Brain microvascular endothelial cell (primary cell): ENCODE data around the gene MTA2.

Source experiments
- DNase-seq: peaks from one replicate; pipeline ENCODE4 v3.0.0-alpha.2; 2020
- H3K27ac ChIP-seq: fragments of 250-450 bp; sonication (Bioruptor Pico); 2 replicates; pipeline ENCODE4 v1.5.1; 2020; ENCODE audit warnings: mild to moderate bottlenecking, moderate library complexity
- H3K27me3 ChIP-seq: fragments of 250-450 bp; sonication (Bioruptor Pico); replicated peaks from 2 replicates; pipeline ENCODE4 v1.5.1; 2020; ENCODE audit warnings: mild to moderate bottlenecking
- H3K36me3 ChIP-seq: fragments of 250-450 bp; sonication (Bioruptor Pico); replicated peaks from 2 replicates; pipeline ENCODE4 v1.5.1; 2020; ENCODE audit warnings: mild to moderate bottlenecking
- H3K4me3 ChIP-seq: 2 replicates; pipeline ENCODE4 v1.5.1; 2011; ENCODE audit warnings: low read depth, mild to moderate bottlenecking, control low read depth, low read length, moderate library complexity
- in situ Hi-C: cut with HindIII; loops from 2 replicates; pipeline ENCODE4 v1.10.0; 2017; ENCODE audit warnings: low sequenced_read_pairs, low pct_ligation_motif_present
- TF ChIP-seq, protein P1 (sequence below): IDR thresholded peaks from 2 replicates; pipeline ENCODE4 v1.5.1; 2011; ENCODE audit warnings: low read depth, mild to moderate bottlenecking, moderate library complexity, low read length, control low read depth, inconsistent platforms; ENCODE audit errors: missing control alignments

MTA2 gene

DNA sequence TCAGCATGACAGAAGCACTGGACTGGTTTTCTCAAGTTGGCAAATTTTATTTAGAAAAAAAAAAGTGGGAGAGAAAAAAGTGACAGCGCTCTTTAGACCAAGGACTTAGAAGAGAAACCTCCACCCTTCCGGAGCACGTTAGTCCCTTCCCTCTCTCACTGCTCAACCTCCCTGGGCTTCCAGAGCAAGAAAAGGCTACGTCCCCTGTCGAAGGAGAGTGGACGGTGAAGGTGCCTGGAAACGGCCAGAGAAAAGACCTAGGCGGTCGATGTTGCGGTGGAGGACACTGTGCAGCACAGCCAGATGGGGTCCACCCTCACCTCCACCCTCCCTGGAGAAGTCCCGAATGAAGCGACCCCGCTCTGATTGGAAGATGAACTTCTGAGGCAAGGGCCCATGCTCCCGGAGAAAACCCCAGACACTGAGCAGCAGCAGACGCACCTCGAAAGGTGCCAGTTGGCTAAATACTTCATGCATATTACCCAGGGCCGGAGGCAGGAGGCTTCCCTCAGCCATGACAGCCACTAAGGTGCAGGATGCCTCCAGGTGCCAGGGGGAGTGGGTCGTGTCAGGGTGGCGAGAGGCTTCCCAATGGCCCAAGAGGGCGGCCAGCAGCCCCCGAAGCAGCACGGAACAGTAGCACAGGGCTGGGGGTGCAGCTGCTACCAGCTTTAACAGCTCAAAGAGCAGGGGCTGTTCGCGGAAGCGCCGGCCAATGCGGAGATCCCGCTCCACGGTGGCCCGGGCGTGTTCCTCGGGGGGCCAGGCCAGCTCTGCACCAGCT, 45.4 kb upstream of the MTA2 start:
- Histone ChIP-seq H3K27me3 (no peaks in the 10 kb centered on the region), H3K27ac (no peak overlapping the region), H3K4me3 (no peak overlapping the region), H3K36me3 (peaks cover 39% of the 10 kb centered on the region)
- DNase-seq: no peak
- TF ChIP-seq, protein P1, sequence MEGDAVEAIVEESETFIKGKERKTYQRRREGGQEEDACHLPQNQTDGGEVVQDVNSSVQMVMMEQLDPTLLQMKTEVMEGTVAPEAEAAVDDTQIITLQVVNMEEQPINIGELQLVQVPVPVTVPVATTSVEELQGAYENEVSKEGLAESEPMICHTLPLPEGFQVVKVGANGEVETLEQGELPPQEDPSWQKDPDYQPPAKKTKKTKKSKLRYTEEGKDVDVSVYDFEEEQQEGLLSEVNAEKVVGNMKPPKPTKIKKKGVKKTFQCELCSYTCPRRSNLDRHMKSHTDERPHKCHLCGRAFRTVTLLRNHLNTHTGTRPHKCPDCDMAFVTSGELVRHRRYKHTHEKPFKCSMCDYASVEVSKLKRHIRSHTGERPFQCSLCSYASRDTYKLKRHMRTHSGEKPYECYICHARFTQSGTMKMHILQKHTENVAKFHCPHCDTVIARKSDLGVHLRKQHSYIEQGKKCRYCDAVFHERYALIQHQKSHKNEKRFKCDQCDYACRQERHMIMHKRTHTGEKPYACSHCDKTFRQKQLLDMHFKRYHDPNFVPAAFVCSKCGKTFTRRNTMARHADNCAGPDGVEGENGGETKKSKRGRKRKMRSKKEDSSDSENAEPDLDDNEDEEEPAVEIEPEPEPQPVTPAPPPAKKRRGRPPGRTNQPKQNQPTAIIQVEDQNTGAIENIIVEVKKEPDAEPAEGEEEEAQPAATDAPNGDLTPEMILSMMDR: no peak
- in situ Hi-C loops: no loop called here

DNA sequence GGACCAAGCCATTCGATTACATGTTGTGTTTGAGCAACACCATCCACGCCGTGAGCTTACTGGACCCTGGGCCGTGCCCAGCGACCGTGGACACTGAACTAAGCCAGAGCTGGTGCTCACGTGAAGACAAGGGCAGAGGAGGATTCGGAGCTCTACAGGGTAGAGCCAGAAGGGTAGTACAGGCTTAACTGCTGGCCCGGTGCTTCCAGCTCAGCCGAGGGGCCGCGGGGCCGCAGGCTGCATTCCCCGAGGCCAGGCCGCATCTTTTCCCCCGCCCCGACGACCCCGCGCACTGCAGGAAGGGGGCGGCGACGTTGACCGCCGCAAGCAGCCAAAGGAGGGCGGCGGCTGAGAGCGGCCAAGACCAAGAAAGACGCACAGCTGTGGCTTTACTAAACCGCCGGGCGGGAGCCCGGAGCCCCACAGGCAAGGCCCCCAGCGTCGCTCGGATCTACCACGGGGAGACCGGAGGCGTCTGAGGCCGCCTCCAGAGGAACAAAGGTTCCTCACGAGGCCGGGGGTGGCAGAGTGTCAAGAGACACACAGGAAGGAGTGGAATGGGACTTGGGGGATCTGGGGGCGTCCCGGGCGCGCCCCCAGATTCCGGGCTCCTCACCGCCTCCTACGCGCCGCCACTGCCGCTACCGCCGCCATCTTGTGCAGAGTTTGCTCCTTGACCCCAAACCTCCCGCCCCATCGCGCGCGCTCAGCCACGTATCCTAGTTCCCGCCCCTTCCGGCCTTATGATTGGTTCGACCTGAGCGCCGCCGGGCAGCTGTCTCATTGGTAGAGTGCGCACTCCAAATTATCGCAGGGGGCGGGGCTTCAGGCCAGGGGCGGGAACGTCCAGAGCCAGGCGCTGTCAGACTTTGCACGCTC, 44.5 kb upstream of the MTA2 start, which contains the start of gene GANAB:
Gene GANAB (minus strand): TSS at position 668 of the 879 bp plus-strand sequence. CDS start 14 bp downstream, at position 654.
- peak; percentile 99 for DNase-seq
- peak within 1 kb of the TSS; percentile 89 for H3K4me3 ChIP-seq
- peaks cover 39% of the 10 kb centered on the region for H3K36me3 ChIP-seq
- in situ Hi-C loops: no loop called here
- TF ChIP-seq, protein P1: no peak
- peak within 1 kb of the TSS; percentile 91 for H3K27ac ChIP-seq
- no peaks in the 10 kb centered on the region for H3K27me3 ChIP-seq

DNA sequence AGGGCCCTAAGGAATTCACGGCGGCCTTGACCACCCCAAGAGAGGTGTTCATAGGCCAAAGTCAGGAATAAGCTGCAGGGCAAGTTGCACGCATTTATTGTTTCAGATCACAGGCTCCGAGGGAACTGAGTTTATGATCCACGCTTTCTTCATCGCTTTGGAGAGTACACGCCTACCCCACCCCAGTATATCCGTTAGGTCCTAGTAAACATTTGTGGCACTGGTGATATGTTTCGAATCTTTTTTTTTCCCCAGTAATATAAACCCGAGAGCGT, 43.9 kb upstream of the MTA2 start:
- H3K27me3 ChIP-seq: no peaks in the 10 kb centered on the region
- peaks cover 39% of the 10 kb centered on the region for H3K36me3 ChIP-seq
- in situ Hi-C loops: no loop called here

DNA sequence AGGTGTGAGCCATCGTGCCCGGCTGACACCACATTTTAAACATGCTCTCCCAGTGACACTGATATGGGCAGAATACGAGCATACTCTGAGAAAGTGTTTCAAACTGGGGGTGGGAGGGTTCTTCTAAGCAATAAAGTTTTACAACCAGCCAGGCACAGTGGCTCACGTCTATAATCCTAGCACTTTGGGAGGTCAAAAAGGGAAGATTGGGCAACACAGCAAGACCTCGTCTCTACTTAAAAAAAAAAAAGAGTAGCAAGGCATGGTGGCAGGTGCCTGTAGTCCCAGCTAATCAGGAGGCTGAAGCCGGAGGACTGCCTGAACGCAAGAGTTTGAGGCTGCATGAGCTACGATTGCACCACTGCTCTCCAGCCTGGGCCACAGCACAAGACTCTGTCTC, 42.6 kb upstream of the MTA2 start:
- Histone ChIP-seq H3K27me3 (no peaks in the 10 kb centered on the region), H3K4me3 (no peak overlapping the region), H3K36me3 (peaks cover 40% of the 10 kb centered on the region), H3K27ac (no peak overlapping the region)
- in situ Hi-C loops: no loop called here
- TF ChIP-seq, protein P1: no peak
- no peak for DNase-seq

More for the DNA sequence above, 43.9 kb upstream of the MTA2 start:
- TF ChIP-seq, protein P1: no peak
- Histone ChIP-seq H3K27ac (peak overlapping the region; percentile 91), H3K4me3 (peak overlapping the region; percentile 89)
- DNase-seq: no peak

DNA sequence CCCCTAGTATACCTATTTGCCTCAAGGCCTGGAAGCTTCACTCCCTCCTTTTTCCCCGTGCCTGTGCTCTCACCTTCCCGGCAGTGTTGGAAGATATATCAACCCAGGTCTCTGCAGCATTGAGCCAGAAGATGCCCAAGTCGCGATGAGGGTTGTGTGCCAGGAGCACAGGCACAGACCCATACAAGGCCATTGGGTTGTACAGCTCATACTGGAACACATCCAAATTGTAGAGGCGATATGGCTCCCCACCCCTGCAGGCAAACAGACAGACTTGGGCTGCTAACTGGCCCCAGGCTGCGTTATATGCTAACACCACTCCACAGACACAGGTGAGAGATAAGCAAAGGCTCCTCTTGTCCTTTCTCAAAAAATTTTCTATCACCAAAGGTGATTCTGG, 30.8 kb upstream of the MTA2 start:
- no peak overlapping the region for H3K27ac ChIP-seq

More for the DNA sequence above, 30.8 kb upstream of the MTA2 start:
- no peak for DNase-seq
- no peak overlapping the region for H3K4me3 ChIP-seq
- in situ Hi-C loops: no loop called here
- TF ChIP-seq, protein P1: no peak
- H3K36me3 ChIP-seq: peaks cover 83% of the 10 kb centered on the region
- H3K27me3 ChIP-seq: no peaks in the 10 kb centered on the region
